Endothelial cell of umbilical vein (primary cell): Measurements from ENCODE around the gene GVQW3. TPM values are rescaled to one million over a fixed set of nuclear protein-coding genes. Genes with fewer than 3 reads are reported as not detected.

Source experiments
- BruUV-seq: library from RNA; stranded (reverse); fragments of 400-500 nt; replicated peaks from 2 replicates; lab custom pipeline; 2021; lab: Mats Ljungman, UMichigan
- CTCF ChIA-PET: fragments of 300-600, 350-600 bp; sonication (Branson Sonifier 250); formaldehyde crosslinking; loops from one replicate; lab custom pipeline; 2021; ENCODE audit warnings: antibody characterized with exemption, inconsistent platforms; lab: Charles Lee
- POLR2A ChIA-PET: fragments of 300-600, 350-600 bp; sonication (Branson Sonifier 250); formaldehyde crosslinking; loops from one replicate; lab custom pipeline; 2021; ENCODE audit warnings: antibody characterized with exemption, inconsistent platforms; lab: Charles Lee
- DNase-seq: peaks from one replicate; pipeline ENCODE4 v3.0.0-alpha.2; 2011; ENCODE audit warnings: low read depth, low spot score
- FAIRE-seq: peaks from 2 replicates; lab custom pipeline; 2011; peaks lifted over from hg19 to GRCh38; lab: Jason Lieb, UNC
- H2AFZ ChIP-seq: 2 replicates; pipeline ENCODE4 v1.6.0; 2012; ENCODE audit warnings: low read depth, low read length, control low read depth, inconsistent platforms
- H3K27ac ChIP-seq: 2 replicates; pipeline ENCODE4 v1.5.1; 2011; ENCODE audit warnings: low read depth, mild to moderate bottlenecking, control low read depth, low read length, moderate library complexity; ENCODE audit not compliant: insufficient read depth
- H3K27me3 ChIP-seq, 2 experiments: 2 replicates each; pipeline versions ENCODE4 v1.6.0 to v1.6.1; 2011; ENCODE audit warnings: low read length in 2 of 2, mixed read lengths in 1 of 2; ENCODE audit not compliant: control insufficient read depth in 2 of 2, insufficient read depth in 2 of 2
- H3K36me3 ChIP-seq, 2 experiments: 2 replicates in 1 of 2; 3 replicates in 1 of 2; pipeline ENCODE4 v1.5.1; 2011; ENCODE audit warnings: low read length in 2 of 2, mild to moderate bottlenecking in 1 of 2, moderate library complexity in 1 of 2; ENCODE audit not compliant: control insufficient read depth in 2 of 2, insufficient read depth in 2 of 2; ENCODE audit errors: extremely low read depth in 1 of 2
- H3K4me1 ChIP-seq: 3 replicates; pipeline ENCODE4 v1.5.1; 2011; ENCODE audit warnings: mild to moderate bottlenecking, low read length; ENCODE audit not compliant: control insufficient read depth, insufficient read depth; ENCODE audit errors: extremely low read depth
- H3K4me2 ChIP-seq: 2 replicates; pipeline ENCODE4 v1.6.1; 2011; ENCODE audit warnings: low read length, control low read depth, mixed read lengths; ENCODE audit not compliant: insufficient read depth
- H3K4me3 ChIP-seq, 3 experiments: fragments of 200-600 bp in 1 of 3; sonication (generic), shearing (Covaris generic) in 1 of 3; replicated peaks in 1 of 3; 2 replicates each; pipeline ENCODE4 v1.5.1; 2011 to 2016; ENCODE audit warnings: control low read depth in 3 of 3, low read length in 3 of 3, mild to moderate bottlenecking in 2 of 3, inconsistent platforms in 1 of 3, low read depth in 1 of 3, moderate library complexity in 1 of 3; ENCODE audit not compliant: insufficient read depth in 1 of 3
- H3K79me2 ChIP-seq: 2 replicates; pipeline ENCODE4 v1.6.0; 2012; ENCODE audit warnings: low read length, inconsistent platforms; ENCODE audit not compliant: control insufficient read depth, insufficient read depth
- H3K9ac ChIP-seq: replicated peaks from 2 replicates; pipeline ENCODE3; 2011; ENCODE audit warnings: low read length, control low read depth; ENCODE audit not compliant: insufficient read depth; ENCODE audit errors: extremely low read depth
- H3K9me1 ChIP-seq: replicated peaks from 3 replicates; pipeline ENCODE4 v1.6.0; 2011; ENCODE audit warnings: mild to moderate bottlenecking, low read length; ENCODE audit not compliant: control insufficient read depth, insufficient read depth; ENCODE audit errors: extremely low read depth
- H3K9me3 ChIP-seq: replicated peaks from 2 replicates; pipeline ENCODE4 v1.5.1; 2012; ENCODE audit warnings: low read length, inconsistent platforms; ENCODE audit not compliant: control insufficient read depth, insufficient read depth
- H4K20me1 ChIP-seq: replicated peaks from 2 replicates; pipeline ENCODE3; 2011; ENCODE audit warnings: mild to moderate bottlenecking, low read length; ENCODE audit not compliant: control insufficient read depth, insufficient read depth; ENCODE audit errors: extremely low read depth
- EZH2 ChIP-seq: IDR thresholded peaks from 2 replicates; pipeline ENCODE4 v1.6.1; 2012; ENCODE audit warnings: borderline replicate concordance, low read depth, mild to moderate bottlenecking, moderate library complexity, low read length, inconsistent platforms; ENCODE audit not compliant: severe bottlenecking
- FOS ChIP-seq: IDR thresholded peaks from 2 replicates; pipeline ENCODE4 v1.6.1; 2011; ENCODE audit warnings: mild to moderate bottlenecking, low read length, moderate library complexity, borderline replicate concordance; ENCODE audit not compliant: insufficient read depth
- GATA2 ChIP-seq: IDR thresholded peaks from 2 replicates; pipeline ENCODE4 v1.7.0; 2011; ENCODE audit warnings: low read depth, mild to moderate bottlenecking, moderate library complexity, mixed read lengths, low read length; ENCODE audit not compliant: insufficient read length, insufficient read depth
- JUN ChIP-seq: IDR thresholded peaks from 2 replicates; pipeline ENCODE4 v1.6.1; 2011; ENCODE audit warnings: borderline replicate concordance, low read depth; ENCODE audit not compliant: insufficient read length, insufficient read depth
- MYC ChIP-seq: IDR thresholded peaks from one replicate; pipeline ENCODE4 v1.6.1; 2011; ENCODE audit warnings: mild to moderate bottlenecking, low read depth, low read length
- POLR2A ChIP-seq: IDR thresholded peaks from 2 replicates; pipeline ENCODE4 v1.6.1; 2012; ENCODE audit warnings: low read depth, mild to moderate bottlenecking, control low read depth, low read length
- POLR2AphosphoS5 ChIP-seq: IDR thresholded peaks from 2 replicates; pipeline ENCODE4 v1.6.1; 2012; ENCODE audit warnings: low read depth, mild to moderate bottlenecking, control low read depth, low read length, moderate library complexity; ENCODE audit not compliant: insufficient read depth
- dilution Hi-C: fragments of 300-500 bp; cut with MboI; formaldehyde crosslinking; loops from one replicate; pipeline ENCODE4 v1.15.0; 2019; ENCODE audit warnings: low sequenced_read_pairs; ENCODE audit not compliant: extremely low pct_ligation_motif_present
- intact Hi-C: fragments of 100-400 bp; cut with micrococcal nuclease; formaldehyde crosslinking; loops from one replicate; pipeline ENCODE4 v1.10.0; 2022
- polyA plus RNA-seq, 4 experiments: library from polyadenylated mRNA; depleted of rRNA in 3 of 4; stranded (reverse) in 3 of 4; unstranded in 1 of 4; fragments of >200 nt; gene quantifications; 2 replicates each; pipeline versions ENCODE4 v1.2.1 to v1.2.3, GENCODE V29; 2011 to 2012; ENCODE audit warnings: missing spikeins in 1 of 4
- total RNA-seq: library from RNA; stranded (reverse); gene quantifications from 2 replicates; pipeline ENCODE4 v1.2.3, GENCODE V29; 2021
- TF ChIP-seq, protein P1 (sequence below): IDR thresholded peaks from 2 replicates; pipeline ENCODE4 v1.6.1; 2011; ENCODE audit not compliant: insufficient read depth, insufficient read length
- TF ChIP-seq, protein P2 (sequence below), 2 donors: IDR thresholded peaks; 1 replicate in 1 of 2; 2 replicates in 1 of 2; pipeline ENCODE4 v1.5.1; 2011; ENCODE audit warnings: low read length in 2 of 2, mild to moderate bottlenecking in 2 of 2, moderate library complexity in 2 of 2, control low read depth in 1 of 2, inconsistent platforms in 1 of 2, low read depth in 1 of 2; ENCODE audit not compliant: insufficient read depth in 1 of 2; ENCODE audit errors: extremely low read depth in 1 of 2

The GVQW3 gene
- total and polyA plus RNA-seq, 2 donors (not counting 3 experiments of a cell fraction or from before 2014, with no cell fraction given) = 1.0 to 2.8 TPM

- TF ChIP-seq, protein P1, sequence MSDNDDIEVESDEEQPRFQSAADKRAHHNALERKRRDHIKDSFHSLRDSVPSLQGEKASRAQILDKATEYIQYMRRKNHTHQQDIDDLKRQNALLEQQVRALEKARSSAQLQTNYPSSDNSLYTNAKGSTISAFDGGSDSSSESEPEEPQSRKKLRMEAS = no peak
- no peak for TF ChIP-seq POLR2A
- no peak for TF ChIP-seq MYC
- TF ChIP-seq POLR2AphosphoS5 = no peak
- TF ChIP-seq FOS = no peak
- TF ChIP-seq, protein P2, sequence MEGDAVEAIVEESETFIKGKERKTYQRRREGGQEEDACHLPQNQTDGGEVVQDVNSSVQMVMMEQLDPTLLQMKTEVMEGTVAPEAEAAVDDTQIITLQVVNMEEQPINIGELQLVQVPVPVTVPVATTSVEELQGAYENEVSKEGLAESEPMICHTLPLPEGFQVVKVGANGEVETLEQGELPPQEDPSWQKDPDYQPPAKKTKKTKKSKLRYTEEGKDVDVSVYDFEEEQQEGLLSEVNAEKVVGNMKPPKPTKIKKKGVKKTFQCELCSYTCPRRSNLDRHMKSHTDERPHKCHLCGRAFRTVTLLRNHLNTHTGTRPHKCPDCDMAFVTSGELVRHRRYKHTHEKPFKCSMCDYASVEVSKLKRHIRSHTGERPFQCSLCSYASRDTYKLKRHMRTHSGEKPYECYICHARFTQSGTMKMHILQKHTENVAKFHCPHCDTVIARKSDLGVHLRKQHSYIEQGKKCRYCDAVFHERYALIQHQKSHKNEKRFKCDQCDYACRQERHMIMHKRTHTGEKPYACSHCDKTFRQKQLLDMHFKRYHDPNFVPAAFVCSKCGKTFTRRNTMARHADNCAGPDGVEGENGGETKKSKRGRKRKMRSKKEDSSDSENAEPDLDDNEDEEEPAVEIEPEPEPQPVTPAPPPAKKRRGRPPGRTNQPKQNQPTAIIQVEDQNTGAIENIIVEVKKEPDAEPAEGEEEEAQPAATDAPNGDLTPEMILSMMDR (IDR thresholded peaks at IDR 0.05; ENCODE audit: extremely low read depth in 1 of 2, insufficient read depth in 1 of 2, low read depth in 1 of 2, low read length in 2 of 2) = no peak
- no peak for TF ChIP-seq GATA2
- no peak for TF ChIP-seq EZH2
- no peak for TF ChIP-seq JUN
- no peaks in the 10 kb centered on the region for H3K4me1 ChIP-seq
- H3K27me3 ChIP-seq = peaks cover 18 to 30% of the 10 kb centered on the region in 2 experiments
- POLR2A ChIA-PET = no interaction called here
- CTCF ChIA-PET = interaction anchor here (1.0 to 1.1 kb wide), 2 partner anchors 18 to 88 kb away, joined by 3 read pairs; no protein-coding TSS in a partner anchor
- FAIRE-seq = no peak
- no peak for DNase-seq
- H3K79me2 ChIP-seq = no peaks in the 10 kb centered on the region
- no peak overlapping the region for H3K4me3 ChIP-seq
- H3K4me2 ChIP-seq = no peak overlapping the region
- no peaks in the 10 kb centered on the region for H3K9me1 ChIP-seq
- no TSS peak for BruUV-seq
- no peak overlapping the region for H3K9ac ChIP-seq
- H2AFZ ChIP-seq = no peak overlapping the region
- dilution Hi-C loops = no loop called here
- H3K27ac ChIP-seq = no peak overlapping the region
- no peaks in the 10 kb centered on the region for H3K36me3 ChIP-seq
- H4K20me1 ChIP-seq = no peaks in the 10 kb centered on the region
- intact Hi-C loops = loop anchor here (5.0 kb wide), 1 partner anchor 218 kb away; the partner anchor contains the start of gene WNT11
- H3K9me3 ChIP-seq = no peaks in the 10 kb centered on the region
Measured at GRCh38 chr11:76424891-76425290, 43.8 kb downstream of the GVQW3 start.
